ELR (cell line): ENCODE measurements around the gene ZER1.
A peak's percentile ranks its signal among the peaks of the same experiment; 100 is the strongest.

Source experiments
- DNase-seq: peaks from one replicate; pipeline ENCODE4 v3.0.0-alpha.2; 2015; ENCODE audit warnings: low read depth

ZER1 gene

DNA sequence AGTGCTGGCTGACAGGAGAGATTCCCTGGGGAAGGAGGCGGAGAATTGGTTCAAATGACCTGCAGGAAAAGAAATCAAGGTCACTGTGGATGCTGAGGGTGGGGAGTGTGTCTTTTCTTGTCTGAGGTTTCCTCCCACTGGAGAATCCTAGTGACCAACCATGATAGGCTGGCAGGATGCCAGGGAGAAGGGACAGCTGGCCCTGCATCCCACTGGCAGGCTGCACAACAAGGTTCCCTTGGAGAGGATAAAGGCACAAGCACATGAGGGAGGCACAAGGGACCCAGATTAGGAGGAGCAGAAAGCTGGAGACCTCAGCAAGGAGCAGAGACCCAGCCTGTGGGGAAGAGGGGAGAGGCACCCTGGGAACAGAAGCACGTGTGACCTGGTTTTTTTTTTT, 36.4 kb downstream of the ZER1 start:
- no peak for DNase-seq

DNA sequence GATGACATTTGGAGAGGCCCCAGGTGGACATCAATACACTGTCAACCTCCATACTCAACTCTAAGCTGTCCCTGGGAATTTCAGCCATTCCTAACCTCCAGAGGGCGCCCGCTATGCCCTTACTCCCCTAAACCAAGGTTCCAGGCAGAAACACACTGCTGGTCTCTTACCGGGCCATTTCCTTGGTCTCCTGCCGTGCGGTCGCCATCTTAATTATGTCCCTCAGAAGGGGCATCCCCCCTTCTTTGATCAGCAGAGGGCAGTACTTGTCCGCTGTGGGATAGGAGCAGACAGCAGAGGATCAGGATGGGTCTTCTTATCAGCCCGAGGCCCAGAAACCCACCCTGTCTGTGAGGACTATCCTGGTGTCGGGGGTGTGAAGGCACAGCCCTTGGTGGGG, 38.5 kb downstream of the ZER1 start:
- peak; percentile 93 for DNase-seq

DNA sequence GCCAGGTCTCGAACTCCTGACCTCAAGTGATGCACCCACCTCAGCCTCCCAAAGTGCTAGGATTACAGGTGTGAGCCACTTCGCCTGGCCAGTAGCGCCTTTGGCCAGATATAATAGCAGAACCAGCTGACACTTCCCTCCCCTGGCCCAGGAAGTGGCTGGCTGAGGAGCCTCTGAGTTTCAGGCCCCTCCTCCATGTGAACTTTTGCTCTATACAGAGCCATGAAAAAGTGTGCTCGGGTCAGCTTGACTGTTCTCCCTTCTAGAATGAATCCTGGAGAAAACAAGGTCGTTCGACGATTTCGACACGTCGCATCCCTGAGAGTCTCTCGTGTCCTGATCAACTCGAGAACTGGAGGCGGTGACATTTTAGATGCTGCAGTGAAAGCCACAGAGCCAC, 39.2 kb downstream of the ZER1 start:
- no peak for DNase-seq

DNA sequence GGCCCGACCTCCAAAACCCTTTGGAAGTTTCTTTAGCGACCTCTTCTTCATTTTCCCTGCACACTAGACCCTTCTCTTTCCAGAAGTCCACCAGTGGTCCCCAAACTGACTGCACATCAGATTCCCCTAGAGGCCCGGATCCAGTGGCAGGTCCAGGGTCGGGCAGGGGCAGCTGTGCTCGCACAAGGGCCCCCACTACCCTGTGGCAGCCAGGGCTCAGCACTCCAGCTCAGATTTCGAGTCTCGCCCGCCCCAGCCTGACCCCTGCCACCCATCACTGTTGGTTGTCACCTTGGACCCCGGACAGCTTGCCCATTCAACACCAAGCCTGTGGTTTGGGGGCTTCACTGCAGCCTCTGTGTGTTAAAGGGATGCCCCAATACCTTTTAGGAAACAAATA, 40.0 kb downstream of the ZER1 start:
- no peak for DNase-seq

GRCh38 chr9:128731093-128731492, 40.6 kb downstream of the ZER1 start:
- no peak for DNase-seq

GRCh38 chr9:128729766-128730517, 41.8 kb downstream of the ZER1 start:
- DNase-seq, result no peak

DNA sequence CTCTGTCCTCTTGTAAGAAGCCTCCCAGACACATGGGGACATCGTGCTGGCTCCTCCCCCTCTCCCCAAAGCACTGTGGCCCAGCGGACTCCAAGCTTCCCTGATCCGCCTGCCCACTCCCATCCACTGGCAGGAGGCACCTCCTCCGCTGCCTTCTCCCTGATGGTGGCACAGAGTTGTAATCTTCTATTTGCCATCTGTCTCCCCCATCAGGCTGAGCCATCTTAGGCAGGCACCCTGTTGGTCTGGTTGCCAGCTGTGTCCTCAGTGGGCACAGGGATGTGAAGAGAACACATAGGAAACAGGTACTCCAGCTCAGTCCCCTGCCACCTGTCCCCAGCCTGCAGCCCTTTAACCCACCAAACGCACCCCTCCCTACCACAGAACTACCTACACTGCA, 42.4 kb downstream of the ZER1 start:
- DNase-seq, result no peak

DNA sequence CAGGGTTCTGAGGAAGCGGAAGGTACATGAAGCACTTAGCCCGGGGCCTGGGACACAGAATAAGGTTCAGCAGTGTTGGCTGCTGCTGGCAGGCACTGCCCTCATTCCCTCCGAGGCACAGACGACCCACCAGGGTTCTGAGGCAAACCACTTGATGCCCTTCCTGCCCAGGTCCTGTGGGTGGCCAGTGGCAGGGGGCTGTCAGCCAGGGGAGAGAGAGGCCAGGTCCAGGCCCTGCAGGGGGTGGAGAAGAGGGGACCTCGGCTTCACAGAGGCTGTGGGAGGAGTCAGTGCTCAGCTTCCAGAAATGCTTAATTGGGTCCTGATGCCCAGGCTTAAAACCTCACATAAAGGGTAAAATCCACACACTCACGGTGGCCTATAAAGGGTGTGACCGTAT, 43.4 kb downstream of the ZER1 start:
- DNase-seq, result no peak

DNA sequence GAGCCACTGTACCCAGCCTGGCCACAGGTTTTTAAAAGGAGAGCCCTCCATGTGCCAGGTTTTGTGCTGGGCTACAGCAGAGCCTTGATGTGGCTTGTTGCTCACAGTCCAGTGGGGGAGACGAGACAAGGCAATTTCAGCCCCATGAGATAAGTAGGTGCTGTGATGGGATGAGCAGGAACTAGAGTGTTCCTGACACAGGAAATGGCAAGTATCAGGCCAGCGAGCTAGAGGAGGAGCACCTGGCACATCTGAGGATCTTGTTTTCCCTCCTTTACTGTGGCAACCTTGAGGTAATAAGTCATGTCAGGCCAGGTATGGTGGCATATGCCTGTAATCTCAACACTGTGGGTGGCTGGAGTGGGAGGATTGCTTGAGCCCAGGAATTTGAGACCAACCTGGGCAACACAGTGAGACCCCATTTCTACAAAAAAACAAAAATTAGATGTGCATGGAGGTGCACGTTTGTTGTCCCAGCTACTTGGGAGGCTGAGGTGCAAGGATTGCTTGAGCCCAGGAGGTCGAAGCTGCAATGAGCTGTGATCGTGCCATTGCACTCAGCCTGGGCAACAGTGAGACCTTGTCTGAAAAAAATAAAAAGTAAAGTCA, 44.0 kb downstream of the ZER1 start:
- no peak for DNase-seq

GRCh38 chr9:128724744-128725211, 46.9 kb downstream of the ZER1 start:
- DNase-seq, result peak; percentile 89

DNA sequence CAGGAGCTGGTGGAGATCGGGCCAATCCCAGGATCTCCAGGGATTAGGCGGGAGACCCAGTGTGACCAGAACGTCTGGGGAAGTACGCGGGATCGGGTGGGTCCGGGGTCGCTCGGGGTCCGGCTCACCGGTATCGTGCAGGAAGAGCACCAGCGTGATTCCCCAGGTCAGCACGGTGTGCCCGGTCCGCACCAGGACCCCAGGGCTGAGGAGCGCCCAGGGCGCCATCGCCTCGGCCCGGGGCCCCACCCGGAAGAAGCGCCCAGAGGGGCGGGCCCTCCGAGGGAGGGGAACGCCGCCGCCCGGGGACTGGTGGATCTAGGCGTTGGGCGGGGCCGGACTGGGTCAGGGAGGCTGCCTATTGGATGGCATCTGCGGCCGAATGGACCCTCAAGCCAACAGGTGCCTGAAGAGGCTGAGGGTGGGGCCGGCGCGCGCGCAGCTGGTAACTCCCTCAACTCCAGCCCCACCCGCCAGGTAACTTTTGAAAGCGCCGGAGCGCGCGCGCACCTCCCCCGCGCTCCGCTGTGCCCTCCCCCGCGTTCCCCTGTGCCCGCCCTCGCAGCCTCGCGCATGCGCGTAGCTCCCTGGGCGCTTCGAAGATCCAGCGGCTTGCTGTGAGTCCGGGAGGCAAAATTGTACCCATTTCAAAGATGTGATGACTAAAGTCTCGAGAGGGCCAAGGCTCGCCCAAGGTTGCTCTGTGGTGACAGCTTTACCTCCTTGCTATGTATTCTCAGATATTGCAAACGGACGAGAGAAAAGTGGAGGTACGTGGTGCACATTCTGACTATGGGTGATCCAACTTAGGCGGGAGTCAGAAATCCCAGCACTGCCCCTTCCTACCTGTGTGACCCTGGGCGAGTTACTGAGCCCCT, 47.6 kb downstream of the ZER1 start, which contains the start of gene ZDHHC12:
Gene ZDHHC12 (minus strand): TSS at position 262 of the 878 bp plus-strand sequence. CDS start 34 bp downstream, at position 228.
- DNase-seq, result peak; percentile 99

- peak; percentile 30 for DNase-seq
Measured at GRCh38 chr9:128723352-128723865, 48.3 kb downstream of the ZER1 start.

GRCh38 chr9:128722380-128723351, 49.1 kb downstream of the ZER1 start:
- no peak for DNase-seq

DNA sequence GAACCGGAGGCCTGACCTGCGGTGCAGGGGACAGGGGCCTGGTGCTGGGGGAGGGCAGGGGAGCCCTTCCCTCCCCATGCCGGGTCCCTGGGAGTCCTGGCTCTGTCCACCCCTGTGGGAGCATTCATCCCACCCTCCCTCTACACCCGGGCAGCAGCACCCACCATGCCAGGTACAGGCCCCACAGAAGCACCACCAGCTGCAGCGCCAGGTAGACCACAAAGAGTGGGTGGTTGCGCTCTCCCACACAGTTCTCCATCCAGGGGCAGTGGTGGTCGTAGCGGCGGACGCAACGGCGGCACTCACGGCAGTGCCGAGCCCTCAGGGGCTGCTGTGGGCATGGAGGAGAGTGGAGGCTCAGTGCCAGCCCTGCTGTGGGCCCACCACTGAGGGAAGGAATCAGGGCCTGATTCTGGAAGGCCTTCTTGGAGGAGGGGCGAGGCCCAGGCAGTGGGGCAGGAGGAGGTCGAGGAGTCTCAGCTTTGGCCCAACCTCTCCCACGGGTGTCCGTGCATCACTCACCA, 50.2 kb downstream of the ZER1 start:
- no peak for DNase-seq

- DNase-seq, result no peak
Measured at GRCh38 chr9:128720841-128721486, 50.8 kb downstream of the ZER1 start.

GRCh38 chr9:128719919-128720605, 51.7 kb downstream of the ZER1 start:
- no peak for DNase-seq

GRCh38 chr9:128718475-128718874, 53.3 kb downstream of the ZER1 start:
- DNase-seq, result no peak

DNA sequence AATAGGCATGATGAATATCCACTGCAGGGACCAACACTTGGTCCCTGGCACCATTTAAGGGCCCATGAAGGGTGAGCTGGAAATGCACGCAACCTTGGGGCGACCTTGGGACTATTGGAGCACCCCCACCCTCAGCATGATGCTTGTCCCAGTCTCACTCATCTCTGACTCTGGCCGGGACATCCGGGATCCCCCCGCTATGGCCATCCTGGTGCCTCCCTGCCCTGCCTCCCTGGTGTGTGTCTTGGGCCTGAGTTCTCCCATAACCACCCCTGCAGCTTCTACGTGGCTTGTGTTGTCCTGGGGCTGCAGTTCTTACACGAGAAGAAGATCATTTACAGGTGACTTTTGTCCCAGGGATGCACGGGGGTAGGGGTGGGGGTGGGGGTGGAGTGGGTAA, 53.7 kb downstream of the ZER1 start:
- no peak for DNase-seq

DNA sequence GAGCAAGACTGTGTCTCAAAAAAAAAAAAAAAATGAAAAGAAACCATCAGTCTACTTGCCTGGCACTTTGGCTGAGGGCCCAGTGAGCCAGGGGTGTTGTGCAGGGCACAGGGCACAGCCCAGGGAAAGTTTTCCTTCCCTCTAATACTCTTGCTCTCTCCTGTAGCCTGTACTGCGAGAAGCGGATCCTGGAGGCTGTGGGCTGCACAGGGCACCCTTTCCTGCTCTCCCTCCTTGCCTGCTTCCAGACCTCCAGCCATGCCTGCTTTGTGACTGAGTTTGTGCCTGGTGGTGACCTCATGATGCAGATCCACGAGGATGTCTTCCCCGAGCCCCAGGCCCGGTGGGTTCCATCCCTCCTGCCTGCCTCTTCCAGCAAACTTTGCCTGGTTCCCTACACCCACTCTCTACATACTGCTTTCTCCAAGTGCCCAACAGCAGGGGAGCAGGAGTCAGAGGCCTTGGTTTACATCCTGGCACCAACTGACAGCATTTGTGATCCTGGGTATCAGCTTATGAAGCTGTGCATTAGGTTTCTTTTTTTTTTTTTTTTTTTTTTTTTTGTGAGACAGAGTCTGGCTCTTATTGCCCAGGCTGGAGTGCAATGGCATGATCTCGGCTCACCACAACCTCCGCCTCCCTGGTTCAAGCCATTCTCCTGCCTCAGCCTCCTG, 55.0 kb downstream of the ZER1 start:
- no peak for DNase-seq
